HEK293 (cell line): Measurements from ENCODE around the gene ZXDC.

Experiments used
- CTCF ChIA-PET: fragments of 350-600 bp; formaldehyde crosslinking; extraction: SDS; loops from one replicate; lab custom pipeline; 2021; ENCODE audit warnings: antibody characterized with exemption; lab: Yijun Ruan, JAX
- POLR2A ChIA-PET: fragments of 300-600 bp; formaldehyde crosslinking; extraction: SDS; loops from one replicate; lab custom pipeline; 2020; ENCODE audit warnings: antibody characterized with exemption, inconsistent platforms; lab: Yijun Ruan, JAX
- H3K27ac ChIP-seq: fragments of 200-500 bp; sonication (Bioruptor generic); 2 replicates; pipeline ENCODE4 v1.5.1; 2014; ENCODE audit warnings: low read depth, low read length, control low read depth, inconsistent platforms; ENCODE audit errors: extremely low read depth
- H3K36me3 ChIP-seq, 2 experiments: fragments of 200-500 bp in 1 of 2; sonication (Bioruptor generic) in 1 of 2; 1 replicate in 1 of 2; 2 replicates in 1 of 2; pipeline ENCODE4 v1.5.1; 2014 to 2017; ENCODE audit warnings: inconsistent platforms in 2 of 2, low read length in 2 of 2; ENCODE audit not compliant: control insufficient read depth in 2 of 2, insufficient read depth in 1 of 2
- H3K4me1 ChIP-seq: fragments of 200-500 bp; sonication (Bioruptor generic); 2 replicates; pipeline ENCODE4 v1.5.1; 2014; ENCODE audit warnings: mild to moderate bottlenecking, low read length, inconsistent platforms; ENCODE audit not compliant: control insufficient read depth, insufficient read depth
- H3K4me3 ChIP-seq: 2 replicates; pipeline ENCODE4 v1.5.1; 2011; ENCODE audit warnings: low read depth, mild to moderate bottlenecking, control low read depth, low read length, moderate library complexity
- H3K9me3 ChIP-seq: fragments of 200-500 bp; sonication (Bioruptor generic); 2 replicates; pipeline ENCODE4 v1.5.1; 2014; ENCODE audit warnings: low read depth, low read length, inconsistent platforms; ENCODE audit not compliant: control insufficient read depth, insufficient read depth
- GLI4 ChIP-seq: fragments of 450-650 bp; formaldehyde crosslinking; IDR thresholded peaks from 2 replicates; pipeline ENCODE4 v1.5.1; 2016; ENCODE audit warnings: missing biosample characterization, missing genetic modification characterization
- MEIS1 ChIP-seq: sonication (generic); formaldehyde crosslinking; IDR thresholded peaks from 2 replicates; pipeline ENCODE4 v1.8.1; 2022; ENCODE audit warnings: missing genetic modification reagents, mild to moderate bottlenecking, borderline replicate concordance
- RBAK ChIP-seq: fragments of 450-650 bp; formaldehyde crosslinking; IDR thresholded peaks from 2 replicates; pipeline ENCODE4 v1.5.1; 2016; ENCODE audit warnings: missing biosample characterization, missing genetic modification characterization
- SP2 ChIP-seq: fragments of 450-650 bp; formaldehyde crosslinking; IDR thresholded peaks from 2 replicates; pipeline ENCODE4 v1.5.1; 2016; ENCODE audit warnings: missing biosample characterization, missing genetic modification characterization
- WT1 ChIP-seq: fragments of 450-650 bp; formaldehyde crosslinking; IDR thresholded peaks from 2 replicates; pipeline ENCODE4 v1.5.1; 2016; ENCODE audit warnings: missing biosample characterization, missing genetic modification characterization
- ZBTB48 ChIP-seq: fragments of 450-650 bp; formaldehyde crosslinking; IDR thresholded peaks from 2 replicates; pipeline ENCODE4 v1.5.1; 2016; ENCODE audit warnings: missing biosample characterization, missing genetic modification characterization
- ZFP3 ChIP-seq: fragments of 450-650 bp; formaldehyde crosslinking; IDR thresholded peaks from 2 replicates; pipeline ENCODE4 v1.5.1; 2016; ENCODE audit warnings: low read depth, missing biosample characterization, missing genetic modification characterization
- ZFP69B ChIP-seq: fragments of 450-650 bp; formaldehyde crosslinking; IDR thresholded peaks from 2 replicates; pipeline ENCODE4 v1.5.1; 2016; ENCODE audit warnings: missing biosample characterization, missing genetic modification characterization
- ZNF10 ChIP-seq: fragments of 450-650 bp; formaldehyde crosslinking; IDR thresholded peaks from 2 replicates; pipeline ENCODE4 v1.5.1; 2017; ENCODE audit warnings: missing biosample characterization, missing genetic modification characterization
- ZNF184 ChIP-seq: fragments of 450-650 bp; IDR thresholded peaks from 2 replicates; pipeline ENCODE4 v1.5.1; 2018; ENCODE audit warnings: missing biosample characterization, mild to moderate bottlenecking, missing genetic modification characterization
- ZNF239 ChIP-seq: fragments of 450-650 bp; formaldehyde crosslinking; IDR thresholded peaks from 2 replicates; pipeline ENCODE4 v1.5.1; 2016; ENCODE audit warnings: missing biosample characterization, missing genetic modification characterization
- ZNF248 ChIP-seq: fragments of 450-650 bp; formaldehyde crosslinking; IDR thresholded peaks from 2 replicates; pipeline ENCODE4 v1.5.1; 2017; ENCODE audit warnings: missing biosample characterization, missing genetic modification characterization
- ZNF433 ChIP-seq: fragments of 450-650 bp; formaldehyde crosslinking; IDR thresholded peaks from 2 replicates; pipeline ENCODE4 v1.5.1; 2016; ENCODE audit warnings: missing biosample characterization, missing genetic modification characterization, low read depth
- ZNF530 ChIP-seq: fragments of 450-650 bp; formaldehyde crosslinking; IDR thresholded peaks from 2 replicates; pipeline ENCODE4 v1.5.1; 2016; ENCODE audit warnings: low read depth, missing biosample characterization, missing genetic modification characterization
- ZNF707 ChIP-seq: fragments of 450-650 bp; formaldehyde crosslinking; IDR thresholded peaks from 2 replicates; pipeline ENCODE4 v1.5.1; 2016; ENCODE audit warnings: missing biosample characterization, missing genetic modification characterization
- ZNF76 ChIP-seq: fragments of 450-650 bp; formaldehyde crosslinking; IDR thresholded peaks from 2 replicates; pipeline ENCODE4; 2016; ENCODE audit warnings: low read depth, missing biosample characterization, missing genetic modification characterization, borderline replicate concordance
- TF ChIP-seq, protein P1 (sequence below): fragments of 450-650 bp; formaldehyde crosslinking; IDR thresholded peaks from 2 replicates; pipeline ENCODE4 v1.5.1; 2016; ENCODE audit warnings: missing biosample characterization, missing genetic modification characterization, low read depth
- TF ChIP-seq, protein P2 (sequence below): fragments of 450-650 bp; formaldehyde crosslinking; IDR thresholded peaks from 2 replicates; pipeline ENCODE4 v1.5.1; 2016; ENCODE audit warnings: missing biosample characterization, missing genetic modification characterization
- TF ChIP-seq, protein P3 (sequence below): fragments of 450-650 bp; formaldehyde crosslinking; IDR thresholded peaks from 2 replicates; pipeline ENCODE4 v1.5.1; 2017; ENCODE audit warnings: missing biosample characterization, missing genetic modification characterization
- TF ChIP-seq, protein P4 (sequence below): fragments of 450-650 bp; formaldehyde crosslinking; IDR thresholded peaks from 2 replicates; pipeline ENCODE4 v1.5.1; 2016; ENCODE audit warnings: missing biosample characterization, missing genetic modification characterization
- TF ChIP-seq, protein P5 (sequence below): fragments of 450-650 bp; formaldehyde crosslinking; IDR thresholded peaks from 2 replicates; pipeline ENCODE4 v1.5.1; 2016; ENCODE audit warnings: missing biosample characterization, missing genetic modification characterization

The ZXDC gene

DNA sequence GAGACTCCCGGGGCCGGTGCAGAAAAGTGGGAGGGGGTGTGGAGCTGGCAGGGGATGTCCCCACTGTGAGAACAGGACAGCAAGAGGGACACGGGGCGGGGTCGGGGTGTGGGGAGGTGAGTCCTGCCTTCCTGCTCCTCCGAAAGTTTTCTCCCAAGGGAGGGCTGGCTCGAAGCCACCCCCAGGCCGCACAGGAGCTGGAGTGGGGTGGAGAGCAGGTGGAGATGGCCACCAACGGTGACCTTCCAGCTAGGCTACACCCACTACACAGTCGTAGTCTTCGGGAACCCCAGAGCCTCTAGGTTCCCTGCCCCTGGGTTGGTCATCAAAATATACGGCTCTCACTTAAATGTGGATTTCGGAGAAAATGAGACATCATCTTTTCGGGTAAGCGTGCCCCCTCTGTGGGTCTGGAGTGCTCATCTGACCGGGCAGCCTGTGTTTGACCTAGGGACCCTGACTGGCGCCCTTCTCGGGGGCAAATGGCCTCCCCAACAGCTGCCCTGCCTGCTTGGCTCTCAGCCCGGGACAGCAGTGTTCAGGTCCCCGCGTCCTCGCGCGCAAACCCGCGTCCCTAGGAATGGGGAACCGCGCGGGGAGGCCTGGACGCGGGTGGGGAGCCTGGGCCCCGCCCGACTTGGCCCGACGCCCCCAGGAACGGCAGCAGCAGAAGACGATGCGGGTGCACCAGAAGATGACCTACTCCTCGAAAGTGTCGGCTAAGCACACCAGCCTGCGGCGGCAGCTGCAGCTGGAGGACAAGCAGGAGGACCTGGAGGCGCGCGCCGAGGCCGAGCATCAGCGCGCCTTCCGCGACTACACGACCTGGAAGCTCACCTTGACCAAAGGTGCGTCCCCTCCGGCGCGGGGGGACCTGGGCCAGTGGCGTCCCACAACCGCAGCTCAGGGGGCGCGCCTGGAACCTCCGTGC is 59.8 kb downstream of the ZXDC start:
- TF ChIP-seq, protein P1, sequence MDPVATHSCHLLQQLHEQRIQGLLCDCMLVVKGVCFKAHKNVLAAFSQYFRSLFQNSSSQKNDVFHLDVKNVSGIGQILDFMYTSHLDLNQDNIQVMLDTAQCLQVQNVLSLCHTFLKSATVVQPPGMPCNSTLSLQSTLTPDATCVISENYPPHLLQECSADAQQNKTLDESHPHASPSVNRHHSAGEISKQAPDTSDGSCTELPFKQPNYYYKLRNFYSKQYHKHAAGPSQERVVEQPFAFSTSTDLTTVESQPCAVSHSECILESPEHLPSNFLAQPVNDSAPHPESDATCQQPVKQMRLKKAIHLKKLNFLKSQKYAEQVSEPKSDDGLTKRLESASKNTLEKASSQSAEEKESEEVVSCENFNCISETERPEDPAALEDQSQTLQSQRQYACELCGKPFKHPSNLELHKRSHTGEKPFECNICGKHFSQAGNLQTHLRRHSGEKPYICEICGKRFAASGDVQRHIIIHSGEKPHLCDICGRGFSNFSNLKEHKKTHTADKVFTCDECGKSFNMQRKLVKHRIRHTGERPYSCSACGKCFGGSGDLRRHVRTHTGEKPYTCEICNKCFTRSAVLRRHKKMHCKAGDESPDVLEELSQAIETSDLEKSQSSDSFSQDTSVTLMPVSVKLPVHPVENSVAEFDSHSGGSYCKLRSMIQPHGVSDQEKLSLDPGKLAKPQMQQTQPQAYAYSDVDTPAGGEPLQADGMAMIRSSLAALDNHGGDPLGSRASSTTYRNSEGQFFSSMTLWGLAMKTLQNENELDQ (tag by site-specific recombination) = no peak
- TF ChIP-seq, protein P2, sequence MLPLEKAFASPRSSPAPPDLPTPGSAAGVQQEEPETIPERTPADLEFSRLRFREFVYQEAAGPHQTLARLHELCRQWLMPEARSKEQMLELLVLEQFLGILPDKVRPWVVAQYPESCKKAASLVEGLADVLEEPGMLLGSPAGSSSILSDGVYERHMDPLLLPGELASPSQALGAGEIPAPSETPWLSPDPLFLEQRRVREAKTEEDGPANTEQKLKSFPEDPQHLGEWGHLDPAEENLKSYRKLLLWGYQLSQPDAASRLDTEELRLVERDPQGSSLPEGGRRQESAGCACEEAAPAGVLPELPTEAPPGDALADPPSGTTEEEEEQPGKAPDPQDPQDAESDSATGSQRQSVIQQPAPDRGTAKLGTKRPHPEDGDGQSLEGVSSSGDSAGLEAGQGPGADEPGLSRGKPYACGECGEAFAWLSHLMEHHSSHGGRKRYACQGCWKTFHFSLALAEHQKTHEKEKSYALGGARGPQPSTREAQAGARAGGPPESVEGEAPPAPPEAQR (tag by site-specific recombination) = no peak
- no peak for TF ChIP-seq ZBTB48 (tag by site-specific recombination)
- no peak for TF ChIP-seq ZNF76 (tag by site-specific recombination)
- no peak for TF ChIP-seq ZNF530 (tag by site-specific recombination)
- TF ChIP-seq, protein P3, sequence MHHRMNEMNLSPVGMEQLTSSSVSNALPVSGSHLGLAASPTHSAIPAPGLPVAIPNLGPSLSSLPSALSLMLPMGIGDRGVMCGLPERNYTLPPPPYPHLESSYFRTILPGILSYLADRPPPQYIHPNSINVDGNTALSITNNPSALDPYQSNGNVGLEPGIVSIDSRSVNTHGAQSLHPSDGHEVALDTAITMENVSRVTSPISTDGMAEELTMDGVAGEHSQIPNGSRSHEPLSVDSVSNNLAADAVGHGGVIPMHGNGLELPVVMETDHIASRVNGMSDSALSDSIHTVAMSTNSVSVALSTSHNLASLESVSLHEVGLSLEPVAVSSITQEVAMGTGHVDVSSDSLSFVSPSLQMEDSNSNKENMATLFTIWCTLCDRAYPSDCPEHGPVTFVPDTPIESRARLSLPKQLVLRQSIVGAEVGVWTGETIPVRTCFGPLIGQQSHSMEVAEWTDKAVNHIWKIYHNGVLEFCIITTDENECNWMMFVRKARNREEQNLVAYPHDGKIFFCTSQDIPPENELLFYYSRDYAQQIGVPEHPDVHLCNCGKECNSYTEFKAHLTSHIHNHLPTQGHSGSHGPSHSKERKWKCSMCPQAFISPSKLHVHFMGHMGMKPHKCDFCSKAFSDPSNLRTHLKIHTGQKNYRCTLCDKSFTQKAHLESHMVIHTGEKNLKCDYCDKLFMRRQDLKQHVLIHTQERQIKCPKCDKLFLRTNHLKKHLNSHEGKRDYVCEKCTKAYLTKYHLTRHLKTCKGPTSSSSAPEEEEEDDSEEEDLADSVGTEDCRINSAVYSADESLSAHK = no peak
- TF ChIP-seq ZNF248 (tag by site-specific recombination) = no peak
- no peak for TF ChIP-seq WT1 (tag by site-specific recombination)
- TF ChIP-seq RBAK (tag by site-specific recombination) = no peak
- no peak for TF ChIP-seq GLI4 (tag by site-specific recombination)
- no peak for TF ChIP-seq ZNF10 (tag by site-specific recombination)
- TF ChIP-seq, all 188 proteins: peak for 0

DNA sequence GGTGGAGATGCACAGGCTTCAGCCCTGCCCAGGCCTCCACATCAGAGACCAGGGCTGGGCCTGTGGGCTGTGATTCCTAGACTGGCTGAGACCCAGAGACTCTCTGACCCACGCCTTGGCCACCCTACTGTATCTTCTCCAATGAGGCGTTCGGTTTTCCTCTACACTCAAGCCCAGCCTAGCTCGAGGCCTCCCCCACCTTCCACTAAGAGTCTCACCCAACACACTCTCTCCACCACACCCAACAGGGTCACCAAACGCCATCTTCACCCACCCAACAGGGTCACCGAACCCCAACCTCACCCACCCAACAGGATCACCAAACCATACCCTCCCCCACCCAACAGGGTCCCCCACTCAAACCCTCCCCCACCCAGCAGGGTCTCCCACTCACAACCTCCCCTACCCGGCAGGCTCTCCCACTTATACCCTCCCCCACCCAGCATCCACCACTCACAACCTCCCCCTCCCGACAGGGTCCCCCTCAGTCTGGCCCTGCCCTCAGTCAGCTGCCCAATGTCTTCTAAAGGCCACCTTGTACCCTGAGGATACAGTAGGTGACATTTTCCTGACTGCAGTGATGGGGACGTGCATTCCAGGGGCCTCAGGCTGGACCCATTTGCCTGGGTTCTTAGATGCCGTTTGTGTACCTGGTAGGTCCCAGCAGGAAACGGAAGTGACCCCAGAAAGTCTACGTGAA is 60.6 kb downstream of the ZXDC start:
- Histone ChIP-seq H3K4me1 (no peaks in the 10 kb centered on the region), H3K27ac (no peak overlapping the region), H3K4me3 (no peak overlapping the region), H3K9me3 (no peaks in the 10 kb centered on the region), H3K36me3 (no peaks in the 10 kb centered on the region)
- ChIA-PET POLR2A (no interaction called here), CTCF (no interaction called here)
- TF ChIP-seq, protein P4, sequence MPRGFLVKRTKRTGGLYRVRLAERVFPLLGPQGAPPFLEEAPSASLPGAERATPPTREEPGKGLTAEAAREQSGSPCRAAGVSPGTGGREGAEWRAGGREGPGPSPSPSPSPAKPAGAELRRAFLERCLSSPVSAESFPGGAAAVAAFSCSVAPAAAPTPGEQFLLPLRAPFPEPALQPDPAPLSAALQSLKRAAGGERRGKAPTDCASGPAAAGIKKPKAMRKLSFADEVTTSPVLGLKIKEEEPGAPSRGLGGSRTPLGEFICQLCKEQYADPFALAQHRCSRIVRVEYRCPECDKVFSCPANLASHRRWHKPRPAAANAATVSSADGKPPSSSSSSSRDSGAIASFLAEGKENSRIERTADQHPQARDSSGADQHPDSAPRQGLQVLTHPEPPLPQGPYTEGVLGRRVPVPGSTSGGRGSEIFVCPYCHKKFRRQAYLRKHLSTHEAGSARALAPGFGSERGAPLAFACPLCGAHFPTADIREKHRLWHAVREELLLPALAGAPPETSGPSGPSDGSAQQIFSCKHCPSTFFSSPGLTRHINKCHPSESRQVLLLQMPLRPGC = no peak
- no peak for TF ChIP-seq MEIS1 (CRISPR knock-in tag)
- TF ChIP-seq ZNF707 (tag by site-specific recombination) = no peak
- no peak for TF ChIP-seq ZNF433
- no peak for TF ChIP-seq SP2
- no peak for TF ChIP-seq ZFP3 (tag by site-specific recombination)
- TF ChIP-seq WT1 (tag by site-specific recombination) = no peak
- TF ChIP-seq ZNF184 (tag by site-specific recombination) = no peak
- TF ChIP-seq RBAK (tag by site-specific recombination) = no peak
- TF ChIP-seq ZFP69B (tag by site-specific recombination) = no peak
- TF ChIP-seq, protein P5, sequence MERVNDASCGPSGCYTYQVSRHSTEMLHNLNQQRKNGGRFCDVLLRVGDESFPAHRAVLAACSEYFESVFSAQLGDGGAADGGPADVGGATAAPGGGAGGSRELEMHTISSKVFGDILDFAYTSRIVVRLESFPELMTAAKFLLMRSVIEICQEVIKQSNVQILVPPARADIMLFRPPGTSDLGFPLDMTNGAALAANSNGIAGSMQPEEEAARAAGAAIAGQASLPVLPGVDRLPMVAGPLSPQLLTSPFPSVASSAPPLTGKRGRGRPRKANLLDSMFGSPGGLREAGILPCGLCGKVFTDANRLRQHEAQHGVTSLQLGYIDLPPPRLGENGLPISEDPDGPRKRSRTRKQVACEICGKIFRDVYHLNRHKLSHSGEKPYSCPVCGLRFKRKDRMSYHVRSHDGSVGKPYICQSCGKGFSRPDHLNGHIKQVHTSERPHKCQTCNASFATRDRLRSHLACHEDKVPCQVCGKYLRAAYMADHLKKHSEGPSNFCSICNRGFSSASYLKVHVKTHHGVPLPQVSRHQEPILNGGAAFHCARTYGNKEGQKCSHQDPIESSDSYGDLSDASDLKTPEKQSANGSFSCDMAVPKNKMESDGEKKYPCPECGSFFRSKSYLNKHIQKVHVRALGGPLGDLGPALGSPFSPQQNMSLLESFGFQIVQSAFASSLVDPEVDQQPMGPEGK (tag by site-specific recombination) = no peak
- TF ChIP-seq ZNF239 (tag by site-specific recombination) = no peak

More for the DNA sequence above, 59.8 kb downstream of the ZXDC start:
- no peaks in the 10 kb centered on the region for H3K4me1 ChIP-seq
- CTCF ChIA-PET = no interaction called here
- no peaks in the 10 kb centered on the region for H3K36me3 ChIP-seq
- no peak overlapping the region for H3K27ac ChIP-seq
- POLR2A ChIA-PET = no interaction called here
- no peak overlapping the region for H3K4me3 ChIP-seq
- H3K9me3 ChIP-seq = no peaks in the 10 kb centered on the region
